Lung (tissue), 12 donors: ENCODE measurements around the gene LTF. TPM values are rescaled to one million over a fixed set of nuclear protein-coding genes. Genes with fewer than 3 reads are reported as not detected.

ENCODE experiments used
- ATAC-seq: fragments of 200-7000 bp; cut with Tn5 transposase; one replicate; pipeline ENCODE4 v1.9.1; 2020; ENCODE audit warnings: moderate number of reproducible peaks; ENCODE audit not compliant: insufficient read depth, low FRiP score
- DNase-seq, 3 donors: peaks; one replicate each; pipeline ENCODE4 v3.0.0-alpha.2; 2013 to 2017
- H3K27ac ChIP-seq, 2 donors: one replicate each; pipeline ENCODE4 v1.5.1; 2013; ENCODE audit warnings: mild to moderate bottlenecking in 2 of 2, moderate library complexity in 2 of 2, control low read depth in 1 of 2, inconsistent platforms in 1 of 2, low read depth in 1 of 2, low read length in 1 of 2
- H3K27me3 ChIP-seq, 3 donors: one replicate each; pipeline ENCODE4 v1.5.1; 2013; ENCODE audit warnings: low read length in 2 of 3; ENCODE audit not compliant: control insufficient read depth in 3 of 3, insufficient read depth in 3 of 3
- H3K36me3 ChIP-seq, 4 donors: one replicate each; pipeline ENCODE4 v1.5.1; 2013; ENCODE audit warnings: low read length in 4 of 4, mild to moderate bottlenecking in 1 of 4, moderate library complexity in 1 of 4; ENCODE audit not compliant: control insufficient read depth in 4 of 4, insufficient read depth in 4 of 4
- H3K4me1 ChIP-seq, 5 donors: one replicate each; pipeline ENCODE4 v1.5.1; 2013; ENCODE audit warnings: low read length in 5 of 5, mild to moderate bottlenecking in 2 of 5, moderate library complexity in 1 of 5; ENCODE audit not compliant: control insufficient read depth in 5 of 5, insufficient read depth in 5 of 5
- H3K4me3 ChIP-seq: one replicate; pipeline ENCODE4 v1.5.1; 2013; ENCODE audit warnings: mild to moderate bottlenecking, control low read depth, moderate library complexity
- H3K9ac ChIP-seq, 2 donors: one replicate each; pipeline ENCODE4 v1.5.1; 2013; ENCODE audit warnings: low read length in 2 of 2, control low read depth in 1 of 2; ENCODE audit not compliant: insufficient read depth in 1 of 2
- H3K9me3 ChIP-seq, 4 donors: one replicate each; pipeline ENCODE4 v1.5.1; 2013; ENCODE audit warnings: low read length in 3 of 4, mild to moderate bottlenecking in 1 of 4, moderate library complexity in 1 of 4; ENCODE audit not compliant: control insufficient read depth in 4 of 4, insufficient read depth in 3 of 4
- WGBS, 2 donors: extraction: QIAGEN DNeasy Blood & Tissue Kit; methylation state at CpG; one replicate each; pipeline ENCODE4 v1.1.7; 2013; 5-methylcytosine and 5-hydroxymethylcytosine counted together
- polyA plus RNA-seq, 2 donors: library from polyadenylated mRNA; stranded (reverse); fragments of 200-250 nt; gene quantifications; one replicate each; pipeline ENCODE4 v1.2.1, GENCODE V29; 2013
- total RNA-seq, 2 donors: library from RNA; depleted of rRNA in 1 of 2; stranded (reverse); fragments of >200 nt in 1 of 2; gene quantifications; one replicate each; pipeline ENCODE4 v1.2.1, GENCODE V29; 2014 to 2021
- TF ChIP-seq, protein P1 (sequence below): IDR thresholded peaks from 2 replicates; pipeline ENCODE4 v1.5.1; 2012; ENCODE audit warnings: mild to moderate bottlenecking; ENCODE audit errors: control extremely low read depth, extremely low read depth
- donor health status: control.
- donor health status: control.
- donor health status: Bipolar disorder and iron deficiency.
- donor health status: healthy.
- donor health status: DM: yes; HTN: yes; CAD: no.

Gene LTF
- total and polyA plus RNA-seq, 4 donors, result 12.9 to 188 (median 101) TPM

DNA sequence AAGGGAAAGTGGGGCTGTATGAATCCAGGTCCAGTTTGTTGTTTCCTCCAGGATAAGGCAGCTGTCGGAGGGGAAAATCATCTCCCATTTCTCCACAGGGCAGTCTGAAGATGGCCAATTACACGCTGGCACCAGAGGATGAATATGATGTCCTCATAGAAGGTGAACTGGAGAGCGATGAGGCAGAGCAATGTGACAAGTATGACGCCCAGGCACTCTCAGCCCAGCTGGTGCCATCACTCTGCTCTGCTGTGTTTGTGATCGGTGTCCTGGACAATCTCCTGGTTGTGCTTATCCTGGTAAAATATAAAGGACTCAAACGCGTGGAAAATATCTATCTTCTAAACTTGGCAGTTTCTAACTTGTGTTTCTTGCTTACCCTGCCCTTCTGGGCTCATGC lies 56.7 kb downstream of the LTF start:
- no peak for DNase-seq
- Histone ChIP-seq H3K9me3 (no peaks in the 10 kb centered on the region), H3K4me3 (peak overlapping the region; percentile 41), H3K27ac (peak overlapping the region; percentile 56 to 82), H3K36me3 (peaks cover 0 to 7% (median 0%) of the 10 kb centered on the region in 4 donors), H3K4me1 (peaks cover 10 to 43% (median 27%) of the 10 kb centered on the region in 5 donors), H3K9ac (no peak overlapping the region), H3K27me3 (no peaks in the 10 kb centered on the region)
- ATAC-seq, result no peak
- TF ChIP-seq, protein P1, sequence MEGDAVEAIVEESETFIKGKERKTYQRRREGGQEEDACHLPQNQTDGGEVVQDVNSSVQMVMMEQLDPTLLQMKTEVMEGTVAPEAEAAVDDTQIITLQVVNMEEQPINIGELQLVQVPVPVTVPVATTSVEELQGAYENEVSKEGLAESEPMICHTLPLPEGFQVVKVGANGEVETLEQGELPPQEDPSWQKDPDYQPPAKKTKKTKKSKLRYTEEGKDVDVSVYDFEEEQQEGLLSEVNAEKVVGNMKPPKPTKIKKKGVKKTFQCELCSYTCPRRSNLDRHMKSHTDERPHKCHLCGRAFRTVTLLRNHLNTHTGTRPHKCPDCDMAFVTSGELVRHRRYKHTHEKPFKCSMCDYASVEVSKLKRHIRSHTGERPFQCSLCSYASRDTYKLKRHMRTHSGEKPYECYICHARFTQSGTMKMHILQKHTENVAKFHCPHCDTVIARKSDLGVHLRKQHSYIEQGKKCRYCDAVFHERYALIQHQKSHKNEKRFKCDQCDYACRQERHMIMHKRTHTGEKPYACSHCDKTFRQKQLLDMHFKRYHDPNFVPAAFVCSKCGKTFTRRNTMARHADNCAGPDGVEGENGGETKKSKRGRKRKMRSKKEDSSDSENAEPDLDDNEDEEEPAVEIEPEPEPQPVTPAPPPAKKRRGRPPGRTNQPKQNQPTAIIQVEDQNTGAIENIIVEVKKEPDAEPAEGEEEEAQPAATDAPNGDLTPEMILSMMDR, result no peak
- 57 to 69% methylated on average over 7 of the region's 7 CpGs for WGBS, 2 donors

DNA sequence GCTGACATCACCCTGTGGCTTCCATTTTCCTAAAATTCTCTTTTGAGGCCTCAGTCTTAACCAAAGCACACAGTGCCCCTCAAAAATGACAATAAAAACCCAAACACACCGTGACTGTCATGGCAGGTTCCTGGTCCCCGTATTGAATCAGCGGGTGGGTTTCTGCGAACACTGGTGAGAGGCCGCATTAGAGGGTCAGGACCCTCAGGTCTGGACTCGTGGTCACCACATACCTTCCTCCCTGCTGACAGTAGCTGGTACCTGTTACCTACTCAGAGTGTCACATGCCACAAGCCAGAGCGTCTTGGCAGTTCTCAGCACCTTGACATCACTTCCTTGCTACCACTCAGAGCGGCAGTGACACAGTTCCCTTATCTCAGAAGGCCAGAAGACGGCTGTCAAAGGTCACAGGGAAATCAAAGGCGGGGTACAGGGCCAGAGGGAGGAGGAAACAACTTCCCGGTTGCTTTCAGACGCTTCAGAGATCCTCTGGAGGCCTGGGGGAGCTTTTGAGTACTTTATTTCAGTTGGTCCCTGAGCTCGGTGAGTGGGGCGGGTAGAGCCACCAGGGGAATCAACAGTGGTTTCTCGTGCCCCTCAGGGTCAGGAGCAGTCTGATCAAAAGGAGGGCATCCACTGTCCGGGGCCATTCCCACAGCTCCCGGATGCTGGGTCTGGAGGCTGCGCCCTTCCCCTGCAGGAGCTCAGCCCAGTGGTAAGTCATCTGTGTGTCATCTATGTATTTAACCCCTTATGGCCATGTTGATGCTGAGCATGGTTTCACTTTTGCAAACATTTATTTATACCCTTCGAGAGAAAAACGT lies 57.7 kb downstream of the LTF start, which contains the start of the genes CCR5AS and CCRL2:
Gene CCR5AS, minus strand, starts transcription at position 279 of the 824 bp plus-strand sequence.
Gene CCRL2, plus strand, starts transcription at position 472 of the 824 bp plus-strand sequence. CDS start 821 bp downstream, outside the sequence.
- peaks cover 4 to 43% (median 22%) of the 10 kb centered on the region in 5 donors for H3K4me1 ChIP-seq
- TF ChIP-seq, protein P1, result no peak
- no peak within 1 kb of the TSS for H3K9ac ChIP-seq
- 25 to 26% methylated on average over 20 of the region's 20 CpGs for WGBS, 2 donors
- H3K9me3 ChIP-seq, result no peaks in the 10 kb centered on the region
- peak within 1 kb of the TSS; percentile 41 for H3K4me3 ChIP-seq
- peak; percentile 69 for ATAC-seq
- H3K27ac ChIP-seq, result peak within 1 kb of the TSS; percentile 56 to 96
- no peaks in the 10 kb centered on the region for H3K27me3 ChIP-seq
- H3K36me3 ChIP-seq, result peaks cover 0 to 7% (median 0%) of the 10 kb centered on the region in 4 donors
- DNase-seq, result peak; percentile 44 to 78 (median 48)

DNA sequence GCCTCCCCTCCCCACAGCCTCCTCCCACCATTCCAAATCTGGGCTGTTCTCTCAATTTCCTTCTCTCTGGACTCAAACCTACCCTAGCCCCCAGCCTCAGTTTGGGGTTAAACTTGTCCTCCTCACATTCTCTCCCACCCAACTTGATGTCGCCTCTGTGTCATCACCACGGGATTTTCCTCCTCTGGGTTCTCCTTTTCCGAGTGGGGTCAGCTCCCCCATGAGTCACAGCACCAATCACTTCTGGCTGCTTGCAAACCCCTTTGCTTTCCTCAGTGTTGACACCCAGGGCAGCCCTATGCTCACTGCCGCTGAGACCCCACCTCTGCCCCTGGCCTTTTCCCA lies 58.3 kb downstream of the LTF start:
- no peak for ATAC-seq
- peak overlapping the region; percentile 6 for H3K4me3 ChIP-seq
- DNase-seq, result no peak
- peaks cover 4 to 43% (median 22%) of the 10 kb centered on the region in 5 donors for H3K4me1 ChIP-seq
- no peaks in the 10 kb centered on the region for H3K9me3 ChIP-seq
- no peaks in the 10 kb centered on the region for H3K27me3 ChIP-seq
- 26 to 44% methylated on average over 4 of the region's 4 CpGs for WGBS, 2 donors
- H3K36me3 ChIP-seq, result peaks cover 0 to 7% (median 0%) of the 10 kb centered on the region in 4 donors
- H3K9ac ChIP-seq, result no peak overlapping the region
- TF ChIP-seq, protein P1, result no peak
- peak overlapping the region in 1 of 2 donors; percentile 96 for H3K27ac ChIP-seq
